ENCODE results near the gene NPS. TPM values are rescaled to one million over a fixed set of nuclear protein-coding genes. Genes with fewer than 3 reads are reported as not detected.

The NPS gene
- total RNA-seq, 1 experiment from 2014 or later, result not detected

DNA sequence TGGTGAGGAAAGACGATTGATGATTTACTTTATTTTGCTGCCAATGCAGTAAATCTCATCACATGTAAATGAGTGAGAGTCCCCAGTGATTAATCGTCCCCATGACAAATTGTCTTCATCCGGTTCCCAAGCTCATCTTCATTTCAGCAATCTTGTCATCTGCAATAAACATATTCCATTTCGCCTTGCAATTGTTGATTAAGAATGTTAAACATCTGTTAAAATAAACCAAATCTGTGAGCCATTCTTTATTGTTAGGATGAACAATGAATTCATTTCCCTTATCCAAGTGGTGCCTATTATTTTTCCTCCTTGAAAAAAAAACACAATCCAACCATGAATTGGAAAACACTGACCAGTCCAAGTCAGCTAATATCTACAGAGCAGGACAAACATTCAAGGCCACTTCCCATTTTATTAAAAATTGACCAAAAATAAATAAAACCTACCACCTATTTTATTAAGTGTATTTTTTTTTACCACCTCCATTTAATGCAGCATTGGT, 36.5 kb downstream of the NPS start:
- ATAC-seq, result no peak
- no peaks in the 10 kb centered on the region for H3K36me3 Mint-ChIP-seq
- no peaks in the 10 kb centered on the region; the same call in 1 of the 2 replicates for H3K27me3 Mint-ChIP-seq (ENCODE audit: low read depth)
- TF ChIP-seq, protein P1, sequence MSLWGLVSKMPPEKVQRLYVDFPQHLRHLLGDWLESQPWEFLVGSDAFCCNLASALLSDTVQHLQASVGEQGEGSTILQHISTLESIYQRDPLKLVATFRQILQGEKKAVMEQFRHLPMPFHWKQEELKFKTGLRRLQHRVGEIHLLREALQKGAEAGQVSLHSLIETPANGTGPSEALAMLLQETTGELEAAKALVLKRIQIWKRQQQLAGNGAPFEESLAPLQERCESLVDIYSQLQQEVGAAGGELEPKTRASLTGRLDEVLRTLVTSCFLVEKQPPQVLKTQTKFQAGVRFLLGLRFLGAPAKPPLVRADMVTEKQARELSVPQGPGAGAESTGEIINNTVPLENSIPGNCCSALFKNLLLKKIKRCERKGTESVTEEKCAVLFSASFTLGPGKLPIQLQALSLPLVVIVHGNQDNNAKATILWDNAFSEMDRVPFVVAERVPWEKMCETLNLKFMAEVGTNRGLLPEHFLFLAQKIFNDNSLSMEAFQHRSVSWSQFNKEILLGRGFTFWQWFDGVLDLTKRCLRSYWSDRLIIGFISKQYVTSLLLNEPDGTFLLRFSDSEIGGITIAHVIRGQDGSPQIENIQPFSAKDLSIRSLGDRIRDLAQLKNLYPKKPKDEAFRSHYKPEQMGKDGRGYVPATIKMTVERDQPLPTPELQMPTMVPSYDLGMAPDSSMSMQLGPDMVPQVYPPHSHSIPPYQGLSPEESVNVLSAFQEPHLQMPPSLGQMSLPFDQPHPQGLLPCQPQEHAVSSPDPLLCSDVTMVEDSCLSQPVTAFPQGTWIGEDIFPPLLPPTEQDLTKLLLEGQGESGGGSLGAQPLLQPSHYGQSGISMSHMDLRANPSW (CRISPR knock-in tag; conservative IDR thresholded peaks at IDR 0.05; ENCODE audit: low read depth), result no peak
- TF ChIP-seq, protein P2, sequence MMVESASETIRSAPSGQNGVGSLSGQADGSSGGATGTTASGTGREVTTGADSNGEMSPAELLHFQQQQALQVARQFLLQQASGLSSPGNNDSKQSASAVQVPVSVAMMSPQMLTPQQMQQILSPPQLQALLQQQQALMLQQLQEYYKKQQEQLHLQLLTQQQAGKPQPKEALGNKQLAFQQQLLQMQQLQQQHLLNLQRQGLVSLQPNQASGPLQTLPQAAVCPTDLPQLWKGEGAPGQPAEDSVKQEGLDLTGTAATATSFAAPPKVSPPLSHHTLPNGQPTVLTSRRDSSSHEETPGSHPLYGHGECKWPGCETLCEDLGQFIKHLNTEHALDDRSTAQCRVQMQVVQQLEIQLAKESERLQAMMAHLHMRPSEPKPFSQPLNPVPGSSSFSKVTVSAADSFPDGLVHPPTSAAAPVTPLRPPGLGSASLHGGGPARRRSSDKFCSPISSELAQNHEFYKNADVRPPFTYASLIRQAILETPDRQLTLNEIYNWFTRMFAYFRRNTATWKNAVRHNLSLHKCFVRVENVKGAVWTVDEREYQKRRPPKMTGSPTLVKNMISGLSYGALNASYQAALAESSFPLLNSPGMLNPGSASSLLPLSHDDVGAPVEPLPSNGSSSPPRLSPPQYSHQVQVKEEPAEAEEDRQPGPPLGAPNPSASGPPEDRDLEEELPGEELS (CRISPR knock-in tag; IDR thresholded peaks at IDR 0.05), result no peak
- TF ChIP-seq, protein P3, sequence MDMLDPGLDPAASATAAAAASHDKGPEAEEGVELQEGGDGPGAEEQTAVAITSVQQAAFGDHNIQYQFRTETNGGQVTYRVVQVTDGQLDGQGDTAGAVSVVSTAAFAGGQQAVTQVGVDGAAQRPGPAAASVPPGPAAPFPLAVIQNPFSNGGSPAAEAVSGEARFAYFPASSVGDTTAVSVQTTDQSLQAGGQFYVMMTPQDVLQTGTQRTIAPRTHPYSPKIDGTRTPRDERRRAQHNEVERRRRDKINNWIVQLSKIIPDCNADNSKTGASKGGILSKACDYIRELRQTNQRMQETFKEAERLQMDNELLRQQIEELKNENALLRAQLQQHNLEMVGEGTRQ (CRISPR knock-in tag; IDR thresholded peaks at IDR 0.05), result no peak
- TF ChIP-seq CBFB (CRISPR knock-in tag; IDR thresholded peaks at IDR 0.05; ENCODE audit: low read depth) (no peak), PRRX2 (CRISPR knock-in tag; IDR thresholded peaks at IDR 0.05) (no peak), ZNF317 (CRISPR knock-in tag; IDR thresholded peaks at IDR 0.05; ENCODE audit: borderline replicate concordance, low read depth) (no peak), MYBL2 (CRISPR knock-in tag; IDR thresholded peaks at IDR 0.05) (no peak), TEAD4 (CRISPR knock-in tag; IDR thresholded peaks at IDR 0.05) (no peak), ZNF121 (CRISPR knock-in tag; IDR thresholded peaks at IDR 0.05) (no peak), NR2C2 (CRISPR knock-in tag; IDR thresholded peaks at IDR 0.05) (no peak), EMX1 (CRISPR knock-in tag; IDR thresholded peaks at IDR 0.05) (no peak), SMAD3 (CRISPR knock-in tag; IDR thresholded peaks at IDR 0.05; ENCODE audit: borderline replicate concordance) (no peak), GTF2I (CRISPR knock-in tag; conservative IDR thresholded peaks at IDR 0.05) (no peak)
- TF ChIP-seq, protein P4, sequence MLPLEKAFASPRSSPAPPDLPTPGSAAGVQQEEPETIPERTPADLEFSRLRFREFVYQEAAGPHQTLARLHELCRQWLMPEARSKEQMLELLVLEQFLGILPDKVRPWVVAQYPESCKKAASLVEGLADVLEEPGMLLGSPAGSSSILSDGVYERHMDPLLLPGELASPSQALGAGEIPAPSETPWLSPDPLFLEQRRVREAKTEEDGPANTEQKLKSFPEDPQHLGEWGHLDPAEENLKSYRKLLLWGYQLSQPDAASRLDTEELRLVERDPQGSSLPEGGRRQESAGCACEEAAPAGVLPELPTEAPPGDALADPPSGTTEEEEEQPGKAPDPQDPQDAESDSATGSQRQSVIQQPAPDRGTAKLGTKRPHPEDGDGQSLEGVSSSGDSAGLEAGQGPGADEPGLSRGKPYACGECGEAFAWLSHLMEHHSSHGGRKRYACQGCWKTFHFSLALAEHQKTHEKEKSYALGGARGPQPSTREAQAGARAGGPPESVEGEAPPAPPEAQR (CRISPR knock-in tag; IDR thresholded peaks at IDR 0.05), result no peak
- TF ChIP-seq, protein P5, sequence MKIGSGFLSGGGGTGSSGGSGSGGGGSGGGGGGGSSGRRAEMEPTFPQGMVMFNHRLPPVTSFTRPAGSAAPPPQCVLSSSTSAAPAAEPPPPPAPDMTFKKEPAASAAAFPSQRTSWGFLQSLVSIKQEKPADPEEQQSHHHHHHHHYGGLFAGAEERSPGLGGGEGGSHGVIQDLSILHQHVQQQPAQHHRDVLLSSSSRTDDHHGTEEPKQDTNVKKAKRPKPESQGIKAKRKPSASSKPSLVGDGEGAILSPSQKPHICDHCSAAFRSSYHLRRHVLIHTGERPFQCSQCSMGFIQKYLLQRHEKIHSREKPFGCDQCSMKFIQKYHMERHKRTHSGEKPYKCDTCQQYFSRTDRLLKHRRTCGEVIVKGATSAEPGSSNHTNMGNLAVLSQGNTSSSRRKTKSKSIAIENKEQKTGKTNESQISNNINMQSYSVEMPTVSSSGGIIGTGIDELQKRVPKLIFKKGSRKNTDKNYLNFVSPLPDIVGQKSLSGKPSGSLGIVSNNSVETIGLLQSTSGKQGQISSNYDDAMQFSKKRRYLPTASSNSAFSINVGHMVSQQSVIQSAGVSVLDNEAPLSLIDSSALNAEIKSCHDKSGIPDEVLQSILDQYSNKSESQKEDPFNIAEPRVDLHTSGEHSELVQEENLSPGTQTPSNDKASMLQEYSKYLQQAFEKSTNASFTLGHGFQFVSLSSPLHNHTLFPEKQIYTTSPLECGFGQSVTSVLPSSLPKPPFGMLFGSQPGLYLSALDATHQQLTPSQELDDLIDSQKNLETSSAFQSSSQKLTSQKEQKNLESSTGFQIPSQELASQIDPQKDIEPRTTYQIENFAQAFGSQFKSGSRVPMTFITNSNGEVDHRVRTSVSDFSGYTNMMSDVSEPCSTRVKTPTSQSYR (CRISPR knock-in tag; IDR thresholded peaks at IDR 0.05), result no peak
- TF ChIP-seq, protein P6, sequence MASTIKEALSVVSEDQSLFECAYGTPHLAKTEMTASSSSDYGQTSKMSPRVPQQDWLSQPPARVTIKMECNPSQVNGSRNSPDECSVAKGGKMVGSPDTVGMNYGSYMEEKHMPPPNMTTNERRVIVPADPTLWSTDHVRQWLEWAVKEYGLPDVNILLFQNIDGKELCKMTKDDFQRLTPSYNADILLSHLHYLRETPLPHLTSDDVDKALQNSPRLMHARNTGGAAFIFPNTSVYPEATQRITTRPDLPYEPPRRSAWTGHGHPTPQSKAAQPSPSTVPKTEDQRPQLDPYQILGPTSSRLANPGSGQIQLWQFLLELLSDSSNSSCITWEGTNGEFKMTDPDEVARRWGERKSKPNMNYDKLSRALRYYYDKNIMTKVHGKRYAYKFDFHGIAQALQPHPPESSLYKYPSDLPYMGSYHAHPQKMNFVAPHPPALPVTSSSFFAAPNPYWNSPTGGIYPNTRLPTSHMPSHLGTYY (CRISPR knock-in tag; IDR thresholded peaks at IDR 0.05), result no peak
- TF ChIP-seq, protein P7, sequence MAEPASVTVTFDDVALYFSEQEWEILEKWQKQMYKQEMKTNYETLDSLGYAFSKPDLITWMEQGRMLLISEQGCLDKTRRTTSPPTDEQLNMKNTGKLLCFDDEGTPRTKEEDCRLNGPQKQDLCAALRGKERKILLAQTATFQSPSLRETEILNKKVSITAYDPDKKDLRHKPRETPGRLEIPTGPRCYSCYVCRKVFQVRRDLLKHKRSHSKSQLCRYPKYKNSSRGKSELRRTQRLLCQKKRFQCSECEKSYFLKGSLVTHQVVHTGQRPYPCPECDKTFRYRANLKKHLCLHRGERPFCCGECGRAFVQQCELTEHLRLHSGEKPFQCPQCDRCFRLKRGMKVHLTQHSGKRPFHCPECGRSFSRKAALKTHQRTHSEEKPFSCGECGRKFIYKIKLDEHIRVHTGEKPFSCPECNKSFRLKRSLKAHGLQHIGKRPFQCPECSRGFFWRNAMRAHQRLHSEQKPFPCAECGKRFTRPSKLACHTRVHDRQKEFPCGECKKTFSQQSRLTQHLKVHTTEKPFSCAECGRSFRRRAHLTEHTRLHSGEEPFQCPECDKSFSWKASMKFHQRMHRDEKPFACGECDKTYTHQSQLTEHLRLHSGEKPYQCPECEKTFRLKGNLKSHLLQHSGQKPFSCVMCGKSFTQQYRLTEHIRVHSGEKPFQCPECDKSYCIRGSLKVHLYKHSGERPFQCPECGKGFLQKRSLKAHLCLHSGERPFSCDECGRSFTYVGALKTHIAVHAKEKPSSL (CRISPR knock-in tag; conservative IDR thresholded peaks at IDR 0.05), result no peak
- ChIA-PET POLR2A (no interaction called here), CTCF (no interaction called here)
- H3K4me3 Mint-ChIP-seq, result no peak overlapping the region
- peaks cover 16% of the 10 kb centered on the region for H3K9me3 Mint-ChIP-seq
- DNase-seq (ENCODE audit: low spot score), result no peak
- no peak overlapping the region for H3K27ac Mint-ChIP-seq
- H3K4me1 Mint-ChIP-seq, result no peaks in the 10 kb centered on the region

Measured in WTC11 (cell line).